ENCODE data around the gene FRA10AC1. TPM values are rescaled to one million over a fixed set of nuclear protein-coding genes. Genes with fewer than 3 reads are reported as not detected.

FRA10AC1 gene
- total and polyA plus RNA-seq, 2 donors (not counting 1 experiment from before 2014, with no cell fraction given) = 5.0 to 29.7 TPM

GRCh38 chr10:93711891-93712290 lies 9.5 kb upstream of the FRA10AC1 start:
- Histone ChIP-seq H4K20me1 (ENCODE audit: control insufficient read depth, insufficient read depth, low read length, poor library complexity, severe bottlenecking) (no peaks in the 10 kb centered on the region), H3K79me2 (ENCODE audit: control insufficient read depth, insufficient read depth, low read length) (no peaks in the 10 kb centered on the region), H3K9me3 (ENCODE audit: control extremely low read depth in 1 of 3, control insufficient read depth in 2 of 3, insufficient read depth in 1 of 3, low read length in 2 of 3) (no peaks in the 10 kb centered on the region), H2AFZ (ENCODE audit: insufficient read depth, low read depth, low read length, poor library complexity, severe bottlenecking) (no peak overlapping the region), H3K36me3 (replicated peaks in 1 of 2; ENCODE audit: control extremely low read depth in 1 of 2, control insufficient read depth in 1 of 2, extremely low read depth in 1 of 2, insufficient read depth in 2 of 2, low read length in 1 of 2) (no peaks in the 10 kb centered on the region), H3K9ac (ENCODE audit: low read length) (no peak overlapping the region), H3K4me2 (replicated peaks; ENCODE audit: low read depth, low read length, poor library complexity, severe bottlenecking) (no peak overlapping the region), H3K4me1 (ENCODE audit: control insufficient read depth in 2 of 2, insufficient read depth in 2 of 2, low read length in 2 of 2) (no peaks in the 10 kb centered on the region), H3K27ac (ENCODE audit: low read length in 2 of 2) (no peak overlapping the region), H3K4me3 (ENCODE audit: control extremely low read depth in 1 of 5, extremely low read depth in 1 of 5, insufficient read depth in 1 of 5, low read depth in 2 of 5, low read length in 4 of 5) (no peak overlapping the region), H3K27me3 (replicated peaks in 1 of 4; ENCODE audit: control extremely low read depth in 1 of 4, control insufficient read depth in 3 of 4, insufficient read depth in 4 of 4, low read length in 3 of 4) (no peaks in the 10 kb centered on the region)
- H3K9me3 Mint-ChIP-seq (ENCODE audit: insufficient read depth) = no peaks in the 10 kb centered on the region
- H3K27ac Mint-ChIP-seq = no peak overlapping the region
- no peak for TF ChIP-seq CTCF (IDR thresholded peaks at IDR 0.05)
- TF ChIP-seq EZH2 (IDR thresholded peaks at IDR 0.05; ENCODE audit: borderline replicate concordance, insufficient read depth, low read depth, low read length, poor library complexity, severe bottlenecking) = no peak
- WGBS (ENCODE audit: insufficient coverage) = 78% methylated on average over 3 of the region's 3 CpGs
- ATAC-seq (ENCODE audit: low read depth) = no peak
- peaks cover 8% of the 10 kb centered on the region for H3K4me1 Mint-ChIP-seq
- no peak overlapping the region for H3K4me3 Mint-ChIP-seq
- no peak for DNase-seq
- ChIA-PET POLR2A (no interaction called here), CTCF (no interaction called here)
- H3K27me3 Mint-ChIP-seq = peaks cover 8% of the 10 kb centered on the region
- intact Hi-C loops (cut with micrococcal nuclease) = no loop called here

GRCh38 chr10:93710333-93710909 lies 8.0 kb upstream of the FRA10AC1 start:
- POLR2A ChIA-PET = no interaction called here
- TF ChIP-seq CTCF (IDR thresholded peaks at IDR 0.05) (no peak), EZH2 (IDR thresholded peaks at IDR 0.05; ENCODE audit: borderline replicate concordance, insufficient read depth, low read depth, low read length, poor library complexity, severe bottlenecking) (no peak)
- Histone ChIP-seq H3K36me3 (replicated peaks in 1 of 2; ENCODE audit: control extremely low read depth in 1 of 2, control insufficient read depth in 1 of 2, extremely low read depth in 1 of 2, insufficient read depth in 2 of 2, low read length in 1 of 2) (no peaks in the 10 kb centered on the region), H3K4me3 (ENCODE audit: control extremely low read depth in 1 of 5, extremely low read depth in 1 of 5, insufficient read depth in 1 of 5, low read depth in 2 of 5, low read length in 4 of 5) (no peak overlapping the region), H2AFZ (ENCODE audit: insufficient read depth, low read depth, low read length, poor library complexity, severe bottlenecking) (no peak overlapping the region), H3K4me1 (ENCODE audit: control insufficient read depth in 2 of 2, insufficient read depth in 2 of 2, low read length in 2 of 2) (no peaks in the 10 kb centered on the region), H3K27me3 (replicated peaks in 1 of 4; ENCODE audit: control extremely low read depth in 1 of 4, control insufficient read depth in 3 of 4, insufficient read depth in 4 of 4, low read length in 3 of 4) (no peaks in the 10 kb centered on the region), H4K20me1 (ENCODE audit: control insufficient read depth, insufficient read depth, low read length, poor library complexity, severe bottlenecking) (no peaks in the 10 kb centered on the region), H3K9ac (ENCODE audit: low read length) (no peak overlapping the region), H3K4me2 (replicated peaks; ENCODE audit: low read depth, low read length, poor library complexity, severe bottlenecking) (no peak overlapping the region), H3K27ac (ENCODE audit: low read length in 2 of 2) (no peak overlapping the region), H3K79me2 (ENCODE audit: control insufficient read depth, insufficient read depth, low read length) (no peaks in the 10 kb centered on the region), H3K9me3 (ENCODE audit: control extremely low read depth in 1 of 3, control insufficient read depth in 2 of 3, insufficient read depth in 1 of 3, low read length in 2 of 3) (no peaks in the 10 kb centered on the region)
- Mint-ChIP-seq H3K9me3 (ENCODE audit: insufficient read depth) (no peaks in the 10 kb centered on the region), H3K27ac (no peak overlapping the region), H3K4me3 (no peak overlapping the region), H3K4me1 (peaks cover 6% of the 10 kb centered on the region), H3K27me3 (peaks cover 8% of the 10 kb centered on the region)
- no peak for DNase-seq
- 87% methylated on average over 4 of the region's 5 CpGs for WGBS (ENCODE audit: insufficient coverage)
- ATAC-seq (ENCODE audit: low read depth) = no peak
- intact Hi-C loops (cut with micrococcal nuclease) = no loop called here
- CTCF ChIA-PET = no interaction called here
